Erythroblast (primary cell): Measurements from ENCODE around the gene ABHD2.

Experiments used
- GATA1 ChIP-seq: IDR thresholded peaks from 2 replicates; pipeline ENCODE4 v1.6.1; 2011; ENCODE audit warnings: low read depth, mild to moderate bottlenecking, control low read depth, low read length, moderate library complexity
- POLR2A ChIP-seq: IDR thresholded peaks from 2 replicates; pipeline ENCODE4 v1.6.1; 2011; ENCODE audit warnings: mild to moderate bottlenecking, low read length

DNA sequence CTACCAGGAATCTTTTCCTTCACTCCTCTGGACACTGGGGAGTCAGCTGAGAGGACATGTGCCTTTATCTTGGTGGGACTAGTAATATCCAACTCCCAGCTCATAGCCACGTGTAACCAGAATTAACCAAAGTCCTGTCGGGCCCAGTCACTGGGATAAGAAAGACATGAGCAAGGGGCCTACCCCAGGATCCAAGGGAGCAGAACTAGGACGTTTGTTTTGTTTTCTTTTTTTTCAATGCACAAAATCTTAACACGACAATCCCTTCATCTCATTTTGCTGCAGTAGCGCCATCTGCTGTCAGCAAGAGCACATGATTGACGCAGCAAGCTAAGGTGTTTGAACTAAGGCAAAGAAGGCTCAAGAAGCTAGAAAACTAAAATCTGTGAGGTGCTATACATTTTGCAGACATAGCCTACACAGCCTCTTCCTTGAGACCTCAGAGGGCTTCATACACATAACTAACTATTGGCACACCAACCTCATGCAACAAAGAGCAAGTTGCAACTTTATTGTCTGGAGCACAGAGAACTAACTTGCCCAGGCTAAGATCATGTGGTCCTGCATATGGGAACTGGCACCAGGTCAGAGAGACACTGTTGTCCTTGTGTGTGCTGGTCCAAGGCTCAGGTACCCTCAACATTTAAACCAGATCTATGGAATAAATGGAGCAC is 89.5 kb downstream of the ABHD2 start:
- TF ChIP-seq POLR2A (no peak), GATA1 (no peak)
